HG03103 (cell line): Measurements from ENCODE around the gene LRCH2.
"Not testable (repeated sequence)": the region's sequence is repeated elsewhere in the genome, so short reads cannot be mapped to it uniquely, and the experiment has no call there.

Experiments
- ATAC-seq: cut with Tn5 transposase; IDR thresholded peaks from one replicate; pipeline ENCODE4 v1.9.1; 2021; ENCODE audit warnings: low read depth; ENCODE audit not compliant: unreplicated experiment

The LRCH2 gene

GRCh38 chrX:115209547-115209946 is 24.3 kb downstream of the LRCH2 start:
- ATAC-seq = not testable (repeated sequence)

GRCh38 chrX:115204040-115204439 is 29.9 kb downstream of the LRCH2 start:
- no peak for ATAC-seq

GRCh38 chrX:115192244-115192700 is 41.6 kb downstream of the LRCH2 start:
- no peak for ATAC-seq

- ATAC-seq = no peak
Measured at GRCh38 chrX:115191490-115192243, 42.2 kb downstream of the LRCH2 start.

GRCh38 chrX:115190636-115191489 is 43.0 kb downstream of the LRCH2 start:
- no peak for ATAC-seq

- no peak for ATAC-seq
Measured at GRCh38 chrX:115189646-115190635, 44.0 kb downstream of the LRCH2 start.

- no peak for ATAC-seq
Measured at GRCh38 chrX:115189110-115189509, 44.8 kb downstream of the LRCH2 start, which contains the start of gene RBMXL3. Gene RBMXL3 (plus strand): TSS chrX:115189410. CDS start chrX:115189442, 32 bp downstream.

GRCh38 chrX:115183980-115184379 is 49.9 kb downstream of the LRCH2 start:
- no peak for ATAC-seq

GRCh38 chrX:115178473-115178872 is 55.4 kb downstream of the LRCH2 start:
- no peak for ATAC-seq

GRCh38 chrX:115177932-115178331 is 56.0 kb downstream of the LRCH2 start:
- no peak for ATAC-seq

GRCh38 chrX:115174548-115174947 is 59.3 kb downstream of the LRCH2 start:
- no peak for ATAC-seq

GRCh38 chrX:115173181-115173580 is 60.7 kb downstream of the LRCH2 start:
- ATAC-seq = no peak

- ATAC-seq = no peak
Measured at GRCh38 chrX:115147220-115147619, 86.7 kb downstream of the LRCH2 start.

GRCh38 chrX:115142057-115142456 is 91.8 kb downstream of the LRCH2 start:
- ATAC-seq = no peak

- ATAC-seq = no peak
Measured at GRCh38 chrX:115138040-115138439, 95.9 kb downstream of the LRCH2 start.

- ATAC-seq = no peak
Measured at GRCh38 chrX:115134382-115134781, 99.5 kb downstream of the LRCH2 start.

GRCh38 chrX:115112411-115112810 is 121.5 kb downstream of the LRCH2 start:
- no peak for ATAC-seq

- no peak for ATAC-seq
Measured at GRCh38 chrX:115098897-115099296, 135.0 kb downstream of the LRCH2 start.

GRCh38 chrX:115093191-115093590 is 140.7 kb downstream of the LRCH2 start:
- ATAC-seq = no peak

- ATAC-seq = no peak
Measured at GRCh38 chrX:115089419-115089818, 144.5 kb downstream of the LRCH2 start.
